HG02885 (cell line): Measurements from ENCODE around the gene YY1.

Experiments used
- ATAC-seq: cut with Tn5 transposase; IDR thresholded peaks from one replicate; pipeline ENCODE4 v1.9.1; 2021; ENCODE audit warnings: mild to moderate bottlenecking; ENCODE audit not compliant: unreplicated experiment, poor library complexity

The YY1 gene

DNA sequence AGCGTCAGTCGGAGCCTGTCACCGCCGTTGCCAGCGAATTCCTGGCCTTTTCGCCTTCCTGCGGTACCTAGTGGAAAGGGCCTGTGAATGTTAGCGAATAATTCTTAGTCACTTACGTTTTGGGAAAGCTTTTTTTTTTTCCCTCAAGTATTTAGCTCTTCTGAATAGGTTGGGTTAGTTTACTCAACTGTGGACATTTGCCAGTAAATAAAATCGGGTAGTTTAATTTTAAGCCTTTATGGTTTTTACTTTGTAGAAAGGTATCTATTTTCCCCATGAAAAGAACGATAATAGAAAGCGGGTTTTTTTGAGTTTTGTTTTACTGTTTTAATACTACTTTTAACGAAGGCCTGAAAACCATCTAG lies 1.7 kb downstream of the YY1 start:
- ATAC-seq, result no peak

DNA sequence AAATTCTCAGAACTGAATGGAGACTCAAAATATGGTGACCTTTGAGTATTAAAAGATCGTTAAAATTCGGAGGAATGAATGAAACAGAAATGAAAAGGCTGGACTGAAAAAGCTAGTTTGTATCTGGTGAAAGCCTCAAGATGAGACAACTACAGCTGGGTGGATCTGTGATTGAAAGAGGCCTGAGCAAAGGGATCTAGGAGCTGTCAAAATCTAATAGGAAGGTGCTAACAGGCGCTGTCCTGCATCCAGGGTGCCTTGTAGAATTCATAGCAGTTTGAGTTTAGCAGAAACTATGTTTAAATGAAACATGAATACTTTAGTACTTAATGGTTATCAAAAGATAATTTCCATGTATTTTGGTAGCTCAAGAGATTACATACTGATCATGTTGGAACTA lies 2.3 kb downstream of the YY1 start:
- ATAC-seq, result no peak

DNA sequence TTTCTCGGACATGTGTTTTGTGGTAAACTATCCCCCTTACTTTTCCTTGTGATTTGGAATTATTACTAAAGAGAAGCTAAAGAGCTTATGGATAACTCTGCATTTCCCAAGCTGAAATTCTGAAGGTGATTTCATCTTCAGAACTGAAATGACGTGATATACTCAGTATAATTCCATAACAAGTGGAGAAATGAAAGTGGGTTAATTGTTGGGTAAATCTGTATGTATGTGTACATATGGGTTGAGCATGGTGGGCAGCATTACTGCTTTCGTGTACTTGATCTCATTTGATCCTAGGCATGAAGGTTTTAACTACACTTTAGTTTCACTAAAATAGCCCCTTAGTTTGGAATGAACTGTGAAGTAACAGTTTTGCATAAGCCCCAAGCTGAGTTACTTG lies 4.1 kb downstream of the YY1 start:
- no peak for ATAC-seq

DNA sequence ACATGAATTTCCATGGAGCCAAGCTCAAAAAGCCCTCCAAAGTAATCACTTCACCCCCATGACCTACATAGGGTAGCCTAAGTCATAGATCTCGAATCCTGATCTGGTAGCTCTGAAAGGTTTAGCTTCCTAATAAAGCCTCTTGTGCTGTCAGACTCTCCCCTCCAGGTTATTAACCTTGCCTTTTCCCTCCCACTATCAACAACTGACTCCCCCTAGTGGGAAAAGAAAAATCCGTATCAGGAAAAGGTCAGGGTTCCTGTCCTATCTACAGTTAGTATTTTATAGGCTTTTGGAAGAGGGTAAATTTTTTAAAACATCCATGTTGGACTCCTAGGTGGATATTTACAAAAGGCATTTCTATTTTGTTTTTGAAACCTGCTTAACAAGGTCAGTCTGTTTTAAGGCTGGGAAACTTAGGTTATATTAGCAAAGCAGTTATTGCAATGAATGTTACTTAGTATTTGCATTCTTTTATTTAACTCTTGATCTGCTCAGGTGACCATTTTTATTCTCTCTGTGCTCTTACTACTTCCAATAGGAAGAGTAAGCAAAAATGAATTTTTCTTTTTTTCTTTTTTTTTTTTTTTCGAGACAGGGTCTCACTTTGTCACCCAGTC lies 8.0 kb downstream of the YY1 start:
- ATAC-seq, result no peak

DNA sequence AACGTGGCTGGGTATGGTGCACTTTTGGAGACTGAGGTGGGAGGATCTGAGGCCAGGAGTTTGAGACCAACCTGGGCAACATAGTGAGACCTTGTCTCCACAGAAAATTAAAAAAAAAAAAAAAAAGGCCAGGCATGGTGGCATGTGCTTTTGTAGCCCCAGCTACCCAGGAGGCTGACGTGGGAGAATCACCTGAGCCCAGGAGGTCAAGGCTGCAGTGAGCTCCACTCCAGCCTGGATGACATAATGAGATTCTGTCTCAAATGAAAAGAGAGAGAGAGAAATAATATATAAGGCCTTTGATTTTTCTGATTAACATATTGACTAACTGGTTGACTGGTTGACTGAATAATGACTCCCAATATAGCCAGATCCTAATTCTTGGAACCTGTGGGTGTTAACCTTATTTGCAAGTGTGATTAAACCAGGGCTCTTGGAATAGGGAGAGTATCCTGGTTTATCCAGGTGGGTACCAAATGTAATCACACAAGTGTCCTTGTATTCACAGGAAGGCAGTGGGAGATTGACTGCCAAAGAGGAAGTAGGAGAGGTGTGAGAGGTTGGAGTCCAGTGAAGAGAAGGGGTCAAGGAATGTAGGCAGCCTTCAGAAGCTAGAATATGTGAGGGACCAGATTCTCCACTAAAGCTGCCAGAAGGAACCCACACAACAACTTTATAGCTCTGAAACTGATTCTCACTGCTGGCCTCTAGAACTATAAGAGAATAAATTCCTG lies 12.0 kb downstream of the YY1 start:
- ATAC-seq, result no peak

DNA sequence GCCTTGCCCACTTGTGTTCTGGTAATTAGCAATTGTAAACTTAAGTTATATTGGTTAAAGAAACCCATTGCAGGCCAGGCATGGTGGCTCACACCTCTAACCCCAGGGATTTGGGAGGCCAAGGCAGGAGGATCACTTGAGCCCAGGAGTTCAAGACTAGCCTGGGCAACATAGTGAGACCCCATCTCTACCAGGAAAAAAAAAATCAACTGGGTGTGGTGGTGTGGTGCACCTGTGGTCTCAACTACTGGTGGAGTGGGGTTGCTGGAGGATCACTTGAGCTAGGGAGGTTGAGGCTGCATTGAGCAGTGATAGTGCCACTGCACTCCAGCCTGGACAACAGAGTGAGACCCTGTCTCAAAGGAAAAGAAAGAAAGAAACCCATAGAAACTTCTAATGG lies 13.7 kb downstream of the YY1 start:
- ATAC-seq, result no peak

DNA sequence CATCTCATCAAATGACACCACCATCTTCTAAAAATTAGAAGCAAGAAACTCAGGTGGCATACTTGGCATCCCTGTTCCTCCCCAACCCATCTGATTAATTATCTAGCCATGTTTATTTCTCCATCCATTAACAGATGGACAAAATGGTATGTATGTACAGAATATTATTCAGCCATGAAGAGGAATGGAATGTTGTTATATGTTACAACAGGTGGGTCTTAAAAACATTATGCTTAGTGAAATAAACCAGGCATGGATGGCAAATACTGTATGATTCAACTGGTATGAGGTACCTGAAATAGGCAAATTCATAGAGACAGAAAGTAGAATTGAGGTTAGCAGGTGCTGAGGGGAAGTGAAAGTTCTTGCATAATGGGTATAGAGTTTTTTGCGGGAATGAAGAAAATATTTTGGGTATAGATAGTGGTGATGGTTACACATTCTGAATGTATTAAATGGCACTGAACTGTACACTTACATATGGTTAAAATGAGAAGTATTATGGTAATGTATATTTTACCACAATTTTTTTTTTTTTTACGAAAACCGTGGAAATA lies 17.5 kb downstream of the YY1 start:
- peak; percentile 76 for ATAC-seq

DNA sequence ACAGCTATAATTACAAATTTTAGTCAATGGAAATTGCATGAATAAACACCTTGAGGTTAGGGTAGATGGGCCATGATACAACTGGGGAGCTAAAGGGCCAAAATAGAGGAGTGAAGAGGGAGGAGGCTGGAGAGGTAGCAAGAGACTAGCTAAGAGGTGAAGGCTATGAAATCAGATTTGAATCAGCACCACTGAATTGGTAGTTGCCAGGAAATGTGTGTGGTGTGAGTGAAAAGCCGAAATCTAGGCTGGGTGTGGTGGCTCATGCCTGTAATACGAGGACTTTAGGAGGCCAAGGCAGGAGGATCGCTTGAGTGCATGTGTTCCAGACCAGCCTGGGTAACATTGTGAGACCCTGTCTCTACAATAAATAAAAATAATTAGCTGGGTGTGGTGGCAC lies 22.7 kb downstream of the YY1 start:
- ATAC-seq, result peak; percentile 54

DNA sequence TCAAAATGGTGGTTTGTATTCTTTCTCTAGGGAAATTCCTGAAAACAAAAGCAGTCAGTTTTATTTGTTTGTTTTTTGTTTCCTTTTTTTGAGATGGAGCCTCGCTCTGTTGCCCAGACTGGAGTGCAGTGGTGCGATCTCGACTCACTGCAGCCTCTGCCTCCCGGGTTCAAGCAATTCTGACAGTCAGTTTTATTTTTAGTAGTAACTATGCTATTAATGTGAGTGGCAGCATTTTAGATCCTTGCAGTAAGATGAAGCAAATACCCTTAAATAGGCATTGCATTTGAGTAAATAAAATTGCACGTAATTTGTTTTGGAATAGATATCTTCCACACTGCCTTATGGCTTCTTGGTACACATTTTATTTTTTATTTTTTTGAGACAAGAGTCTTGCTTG lies 23.6 kb downstream of the YY1 start:
- ATAC-seq, result no peak

DNA sequence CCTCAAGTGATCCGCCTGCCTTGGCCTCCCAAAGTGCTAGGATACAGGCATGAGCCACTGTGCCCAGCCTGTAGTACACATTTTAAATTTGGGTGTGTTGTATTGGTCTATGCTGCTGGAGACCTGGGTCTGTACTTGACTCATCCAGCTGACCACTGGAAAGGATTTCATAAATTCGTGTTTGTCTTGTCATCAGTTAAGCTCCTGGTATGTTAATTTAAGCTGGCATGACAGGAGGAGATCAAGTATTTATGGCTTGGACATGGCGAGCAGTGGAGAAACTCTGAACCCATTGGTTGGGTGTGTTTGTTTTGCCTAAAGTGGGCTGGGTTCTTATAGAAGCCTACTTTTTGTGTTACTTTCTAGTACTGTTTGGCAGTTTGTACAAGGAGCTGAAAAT lies 24.2 kb downstream of the YY1 start:
- no peak for ATAC-seq

DNA sequence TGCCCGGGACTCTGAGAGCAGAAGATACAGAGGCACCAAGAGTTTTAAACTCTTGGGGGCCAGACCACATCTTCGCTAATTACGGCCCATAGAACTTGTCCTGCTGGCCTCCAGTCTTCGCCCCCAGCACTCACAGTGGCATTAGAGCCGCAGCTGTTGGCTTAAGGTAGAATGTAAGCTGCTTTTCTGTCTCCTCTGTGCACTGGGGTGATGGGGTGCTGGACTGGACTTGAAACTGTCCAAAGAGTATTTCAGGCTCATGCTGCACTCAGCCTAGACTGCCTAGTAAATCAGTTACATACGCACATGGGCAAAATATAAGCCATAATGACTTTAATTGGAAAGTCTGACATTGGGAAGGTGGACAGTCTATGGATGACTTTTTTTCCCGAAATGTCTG lies 29.0 kb downstream of the YY1 start:
- ATAC-seq, result no peak

DNA sequence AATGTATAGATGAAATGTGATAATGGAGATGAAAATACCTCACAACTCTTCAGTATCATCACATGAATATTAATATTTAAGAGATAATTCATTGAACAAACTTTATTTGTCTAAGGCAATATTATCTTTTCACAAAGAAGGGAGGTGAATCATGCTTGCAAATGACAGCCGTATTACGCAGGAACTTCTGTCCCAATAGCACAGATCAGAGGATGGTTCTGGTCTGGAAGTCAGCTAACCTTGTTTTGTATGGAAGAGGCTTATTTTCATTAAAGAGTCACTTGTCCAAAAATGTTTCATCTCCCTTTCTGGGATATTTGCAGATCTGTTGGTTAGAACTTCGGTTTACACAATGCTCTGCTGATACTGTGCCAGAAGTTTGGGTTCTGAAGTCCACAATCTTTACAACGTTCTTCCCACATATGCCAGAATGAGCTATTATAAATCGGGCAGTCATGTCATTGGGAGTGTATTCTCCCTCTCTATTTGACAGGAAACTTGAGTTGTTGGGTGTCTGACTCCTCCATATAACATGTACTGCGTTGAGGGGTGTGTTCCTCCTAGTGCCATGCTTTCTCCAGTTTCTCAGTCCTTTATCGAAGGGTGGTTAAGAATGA lies 29.8 kb downstream of the YY1 start:
- ATAC-seq, result no peak

DNA sequence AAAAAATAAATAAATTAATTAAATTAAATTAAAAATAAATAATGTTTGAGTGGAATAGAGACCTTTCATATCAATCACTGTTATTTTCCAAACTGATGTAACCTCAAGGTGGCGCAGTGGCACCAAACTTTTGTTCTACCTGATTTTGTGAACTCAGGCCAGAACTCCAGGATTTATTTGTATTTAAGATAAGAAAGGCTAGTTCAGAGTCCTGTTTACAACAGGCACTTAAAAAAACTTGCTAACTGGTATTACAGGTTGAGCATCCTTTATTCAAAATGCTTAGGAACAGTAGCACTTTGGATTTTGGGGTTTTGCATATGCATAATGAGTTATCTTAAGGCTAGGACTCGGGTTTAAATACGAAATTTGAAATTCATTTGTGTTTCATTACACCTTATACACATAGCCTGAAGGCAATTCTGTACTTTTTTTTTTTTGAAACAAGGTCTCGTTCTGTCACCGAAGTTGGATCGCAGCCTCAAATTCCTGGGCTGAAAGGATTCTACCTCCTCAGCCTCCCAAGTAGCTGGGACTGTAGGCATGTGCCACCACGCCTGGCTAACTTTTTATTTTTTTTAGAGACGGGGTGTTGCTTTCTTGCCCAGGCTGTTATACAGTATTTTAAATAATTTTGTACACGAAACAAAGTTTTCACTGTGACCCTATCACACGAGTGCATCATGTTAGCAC lies 32.4 kb downstream of the YY1 start:
- no peak for ATAC-seq

DNA sequence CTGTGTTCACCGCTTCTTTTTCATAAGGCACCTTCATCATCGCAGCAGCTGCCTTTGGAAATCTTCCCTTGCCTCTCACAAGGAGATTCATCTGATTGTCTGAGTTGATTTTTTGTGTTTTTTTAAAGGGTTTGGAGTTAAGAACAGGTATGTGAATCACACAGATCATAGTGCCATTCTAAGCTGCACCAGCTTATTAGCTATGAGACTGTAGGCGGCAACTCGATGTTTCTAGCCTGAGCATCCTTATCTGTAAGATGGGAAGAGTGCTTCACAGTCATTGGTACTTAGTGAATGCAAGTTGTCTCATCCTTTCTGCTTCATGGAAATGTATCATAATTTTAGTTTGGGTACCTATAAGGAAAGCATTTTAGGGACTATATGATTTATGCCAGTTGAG lies 35.3 kb downstream of the YY1 start:
- no peak for ATAC-seq

DNA sequence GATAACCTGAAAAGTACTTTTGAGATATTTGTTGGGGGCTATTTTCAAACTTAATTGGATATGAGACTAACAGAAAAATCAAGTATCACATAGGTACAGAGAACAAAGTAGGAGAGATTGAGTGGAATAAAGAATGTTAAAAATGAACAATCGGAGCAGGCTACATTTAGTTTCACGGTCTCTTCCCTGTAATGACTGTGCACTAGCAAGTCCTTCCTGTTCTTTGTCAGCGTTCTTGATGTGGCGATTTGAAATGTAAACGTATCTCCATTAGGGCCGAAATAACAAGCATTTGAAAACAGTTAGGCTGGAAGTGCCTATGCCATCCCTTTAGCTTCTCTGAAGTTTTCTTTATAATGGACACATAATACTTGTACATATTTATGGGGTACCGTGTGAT lies 36.3 kb downstream of the YY1 start:
- peak; percentile 45 for ATAC-seq

DNA sequence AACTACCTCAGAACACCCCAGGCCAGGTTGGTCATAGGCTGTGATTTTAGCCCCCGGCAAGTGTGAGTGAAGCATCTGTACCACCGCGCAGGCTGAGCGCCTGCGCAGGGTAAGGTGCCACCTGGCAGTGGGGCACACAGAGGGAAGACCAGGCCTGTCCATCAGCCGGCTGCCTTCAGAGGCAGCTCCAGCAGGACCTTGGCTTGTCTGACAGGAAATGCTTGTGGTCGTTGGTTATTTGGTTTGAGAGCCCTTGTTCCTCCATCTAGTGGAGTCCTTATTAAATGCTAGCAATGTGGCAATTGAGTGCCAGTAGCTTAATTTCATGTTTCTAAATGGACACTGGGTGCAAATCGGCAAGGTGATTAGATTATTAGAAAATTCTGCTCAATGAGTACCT lies 39.8 kb downstream of the YY1 start:
- peak; percentile 58 for ATAC-seq

DNA sequence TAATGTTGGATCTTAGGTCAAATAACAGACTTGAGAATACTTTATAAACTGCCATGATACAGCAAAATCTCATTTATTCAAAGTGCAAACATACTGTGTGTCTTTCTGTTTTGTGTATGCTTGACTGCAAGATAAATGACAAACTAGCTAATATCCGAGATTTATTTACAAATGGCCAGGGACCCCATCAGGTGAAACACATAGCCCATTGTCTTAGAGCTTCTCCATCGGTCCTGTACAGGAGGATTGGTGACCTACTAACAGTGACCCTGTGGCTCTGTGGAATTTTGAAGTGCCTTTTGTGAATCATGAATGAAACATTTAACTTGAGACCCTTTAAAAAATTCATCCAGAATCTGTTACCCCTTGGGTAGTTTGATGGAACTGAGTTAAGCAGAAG lies 40.2 kb downstream of the YY1 start:
- no peak for ATAC-seq

DNA sequence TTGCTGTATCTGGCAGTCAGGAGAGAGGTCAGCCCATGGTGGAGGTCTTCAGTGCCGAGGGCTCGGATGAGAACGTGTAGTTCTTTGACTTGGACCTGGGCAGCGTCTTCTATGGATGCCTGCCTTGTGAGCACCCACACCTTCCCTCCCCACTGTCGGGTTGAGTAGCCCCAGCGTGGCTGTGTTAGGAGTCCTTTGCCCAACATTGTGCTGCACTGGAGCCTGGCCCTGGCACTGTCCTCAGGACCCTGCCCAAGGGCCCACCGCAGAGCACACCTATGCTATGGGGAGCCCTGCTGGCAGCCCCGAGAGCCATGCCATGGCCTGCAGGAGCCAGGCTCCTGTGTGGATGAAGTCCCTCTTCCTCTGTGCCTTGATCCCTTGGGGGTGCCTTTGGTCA lies 40.6 kb downstream of the YY1 start:
- no peak for ATAC-seq

DNA sequence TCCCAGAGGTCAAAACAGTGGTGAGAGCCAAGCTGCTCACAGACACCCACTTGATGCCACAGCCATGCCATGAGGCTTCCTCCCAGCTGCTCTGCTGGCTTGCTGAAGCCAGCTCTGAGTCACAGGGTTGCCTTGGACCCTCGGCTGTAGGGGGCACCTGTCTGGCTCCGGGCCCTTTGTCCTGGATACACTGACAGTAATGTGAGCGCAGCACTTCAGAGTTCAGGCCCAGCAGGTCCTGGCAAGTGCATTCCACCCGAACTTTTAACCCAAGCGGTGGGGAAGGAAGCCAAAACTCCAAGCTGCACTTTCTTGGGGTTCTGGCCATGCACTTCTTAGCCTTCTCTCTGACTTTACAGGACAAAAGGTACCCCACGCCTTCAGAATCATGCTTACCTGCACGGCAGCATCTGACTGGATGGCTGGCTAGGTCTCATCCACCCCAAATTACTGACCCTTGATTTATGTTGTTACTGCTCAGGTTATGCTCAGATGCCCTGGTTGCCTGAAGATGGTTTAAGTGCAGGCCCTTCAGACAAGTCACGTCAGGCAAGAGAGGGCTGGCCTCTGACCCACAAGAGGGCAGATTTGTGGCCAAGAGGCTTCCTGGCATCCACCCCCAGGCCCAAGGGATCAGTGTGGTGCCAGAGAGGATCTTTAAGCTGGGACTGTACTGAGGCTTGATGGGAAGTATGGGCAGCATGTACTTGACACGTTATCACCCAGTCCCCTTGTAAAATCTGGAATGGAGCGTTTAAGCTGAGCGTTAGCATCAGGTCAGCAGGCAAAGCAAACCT lies 42.5 kb downstream of the YY1 start:
- no peak for ATAC-seq

DNA sequence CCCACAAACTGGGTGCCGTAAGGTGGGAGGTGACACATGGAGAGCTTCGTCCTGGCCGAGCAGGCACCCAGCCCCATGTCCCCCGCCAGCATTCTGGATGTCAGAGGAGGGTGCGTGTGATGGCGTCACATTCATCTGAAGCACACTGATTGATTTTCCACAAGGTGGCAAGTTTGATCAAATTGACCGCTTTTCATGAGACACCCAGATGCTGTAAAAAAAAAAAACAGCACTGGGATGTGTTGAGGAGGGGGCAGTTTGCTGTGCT lies 43.1 kb downstream of the YY1 start:
- ATAC-seq, result no peak
